ENCODE measurements around the gene SERTAD3.

Gene SERTAD3

GRCh38 chr19:40469011-40469410, 24.9 kb upstream of the SERTAD3 start:
- Histone ChIP-seq H3K27ac (no peak overlapping the region; a peak in 2 of 22 replicates), H3K4me2 (peak overlapping the region in 3 of 11 experiments; percentile 12 to 58 (median 48); a peak in 5 of 22 replicates), H3K4me3 (no peak overlapping the region), H3K36me3 (no peaks in the 10 kb centered on the region), H3K9ac (peak overlapping the region in 1 of 11 experiments; percentile 13; a peak in 1 of 22 replicates), H3K4me1 (peaks cover 20 to 30% (median 23%) of the 10 kb centered on the region in 10 experiments), H3K9me3 (replicated peaks in 1 of 11) (no peaks in the 10 kb centered on the region), H4K20me1 (peaks cover 0 to 2% (median 0%) of the 10 kb centered on the region in 11 experiments; a peak in 2 of 22 replicates), H3K27me3 (peaks cover 0 to 13% (median 6%) of the 10 kb centered on the region in 11 experiments; a peak in 8 of 22 replicates)
- TF ChIP-seq Cebpa-rat (IDR thresholded peaks at IDR 0.05), result no peak

GRCh38 chr19:40466985-40467734, 23.0 kb upstream of the SERTAD3 start, which contains the start of gene SPTBN4:
Gene SPTBN4, plus strand, starts transcription at chr19:40467001. Its CDS starts 5,621 bp downstream, at chr19:40472622.
- peak within 1 kb of the TSS; percentile 77 to 92 (median 85) for H3K4me2 ChIP-seq
- peak within 1 kb of the TSS in 10 of 11 experiments; percentile 29 to 60 (median 48); a peak in 14 of 22 replicates for H3K9ac ChIP-seq

GRCh38 chr19:40466219-40466984, 22.3 kb upstream of the SERTAD3 start:
- H3K4me1 ChIP-seq, result peaks cover 35 to 55% (median 45%) of the 10 kb centered on the region in 10 experiments
- peak overlapping the region in 10 of 11 experiments; percentile 29 to 60 (median 48); a peak in 14 of 22 replicates for H3K9ac ChIP-seq
- TF ChIP-seq Cebpa-rat (IDR thresholded peaks at IDR 0.05), result no peak
- H3K4me3 ChIP-seq, result peak overlapping the region; percentile 42 to 83 (median 69)
- peak overlapping the region; percentile 77 to 92 (median 85) for H3K4me2 ChIP-seq
- H4K20me1 ChIP-seq, result peaks cover 0 to 24% (median 0%) of the 10 kb centered on the region in 11 experiments; a peak in 5 of 22 replicates
- no peaks in the 10 kb centered on the region for H3K36me3 ChIP-seq
- H3K9me3 ChIP-seq (replicated peaks in 1 of 11), result no peaks in the 10 kb centered on the region
- H3K27me3 ChIP-seq, result peaks cover 0 to 13% (median 6%) of the 10 kb centered on the region in 11 experiments; a peak in 8 of 22 replicates
- no peak overlapping the region for H3K27ac ChIP-seq

More at GRCh38 chr19:40466985-40467734, 23.0 kb upstream of the SERTAD3 start, which contains the start of gene SPTBN4:
- Histone ChIP-seq H3K36me3 (no peaks in the 10 kb centered on the region), H3K27me3 (peaks cover 0 to 13% (median 6%) of the 10 kb centered on the region in 11 experiments; a peak in 8 of 22 replicates), H3K9me3 (replicated peaks in 1 of 11) (no peaks in the 10 kb centered on the region), H3K4me1 (peaks cover 28 to 47% (median 38%) of the 10 kb centered on the region in 10 experiments), H4K20me1 (peaks cover 0 to 17% (median 0%) of the 10 kb centered on the region in 11 experiments; a peak in 2 of 22 replicates), H3K4me3 (peak within 1 kb of the TSS; percentile 42 to 83 (median 69)), H3K27ac (no peak within 1 kb of the TSS)
- TF ChIP-seq Cebpa-rat (IDR thresholded peaks at IDR 0.05), result no peak

GRCh38 chr19:40465557-40466218, 21.6 kb upstream of the SERTAD3 start, which contains the start of gene BLVRB:
Gene BLVRB, minus strand, starts transcription at chr19:40465745. Its CDS starts 57 bp downstream, at chr19:40465688.
- Histone ChIP-seq H3K9ac (peak within 1 kb of the TSS; percentile 74 to 90 (median 82)), H3K36me3 (peaks cover 0 to 3% (median 0%) of the 10 kb centered on the region in 11 experiments; a peak in 1 of 22 replicates), H3K4me2 (peak within 1 kb of the TSS; percentile 79 to 93 (median 89)), H3K27ac (peak within 1 kb of the TSS; percentile 60 to 92 (median 81)), H3K4me3 (peak within 1 kb of the TSS; percentile 64 to 83 (median 70)), H3K27me3 (peaks cover 0 to 13% (median 6%) of the 10 kb centered on the region in 11 experiments; a peak in 8 of 22 replicates), H3K4me1 (peaks cover 41 to 62% (median 52%) of the 10 kb centered on the region in 10 experiments), H4K20me1 (peaks cover 0 to 31% (median 0%) of the 10 kb centered on the region in 11 experiments; a peak in 5 of 22 replicates), H3K9me3 (replicated peaks in 1 of 11) (no peaks in the 10 kb centered on the region)
- TF ChIP-seq Cebpa-rat (IDR thresholded peaks at IDR 0.05), result no peak

- H3K36me3 ChIP-seq, result peaks cover 0 to 6% (median 0%) of the 10 kb centered on the region in 11 experiments; a peak in 3 of 22 replicates
- peak overlapping the region; percentile 60 to 92 (median 81) for H3K27ac ChIP-seq
- no peaks in the 10 kb centered on the region for H3K9me3 ChIP-seq (replicated peaks in 1 of 11)
- peaks cover 0 to 37% (median 0%) of the 10 kb centered on the region in 11 experiments; a peak in 5 of 22 replicates for H4K20me1 ChIP-seq
- peak overlapping the region; percentile 64 to 83 (median 70) for H3K4me3 ChIP-seq
- H3K4me2 ChIP-seq, result peak overlapping the region; percentile 79 to 93 (median 85)
- peak in 9 of 11 experiments; percentile 15 to 79 (median 48); a peak in 8 of 22 replicates for TF ChIP-seq Cebpa-rat (IDR thresholded peaks at IDR 0.05)
- peaks cover 41 to 64% (median 53%) of the 10 kb centered on the region in 10 experiments for H3K4me1 ChIP-seq
- H3K9ac ChIP-seq, result peak overlapping the region; percentile 74 to 90 (median 82)
- peaks cover 0 to 13% (median 6%) of the 10 kb centered on the region in 11 experiments; a peak in 8 of 22 replicates for H3K27me3 ChIP-seq
Measured at GRCh38 chr19:40465025-40465556, 21.0 kb upstream of the SERTAD3 start.

GRCh38 chr19:40464059-40465024, 20.2 kb upstream of the SERTAD3 start:
- Histone ChIP-seq H3K4me1 (peaks cover 41 to 63% (median 53%) of the 10 kb centered on the region in 10 experiments), H3K4me2 (peak overlapping the region; percentile 79 to 93 (median 85)), H3K36me3 (peaks cover 0 to 12% (median 0%) of the 10 kb centered on the region in 11 experiments; a peak in 3 of 22 replicates), H3K27ac (peak overlapping the region in 10 of 11 experiments; percentile 11 to 92 (median 81); a peak in 20 of 22 replicates), H3K27me3 (peaks cover 0 to 13% (median 6%) of the 10 kb centered on the region in 11 experiments; a peak in 8 of 22 replicates), H3K9ac (peak overlapping the region in 10 of 11 experiments; percentile 74 to 90 (median 82); a peak in 17 of 22 replicates), H4K20me1 (peaks cover 0 to 45% (median 0%) of the 10 kb centered on the region in 11 experiments; a peak in 5 of 22 replicates), H3K9me3 (replicated peaks in 1 of 11) (no peaks in the 10 kb centered on the region), H3K4me3 (peak overlapping the region in 8 of 10 experiments; percentile 66 to 83 (median 71); a peak in 15 of 20 replicates)
- no peak for TF ChIP-seq Cebpa-rat (IDR thresholded peaks at IDR 0.05)

All from BLaER1 treated with 17β-estradiol and CSF1 and Interleukin-3, amounts not matched to agents 10 nM and 100 nM (cell line).